B cell (primary cell): Measurements from ENCODE around the gene PCSK6. TPM values are rescaled to one million over a fixed set of nuclear protein-coding genes. Genes with fewer than 3 reads are reported as not detected.

Experiments
- ATAC-seq: fragments of 200-7000 bp; cut with Tn5 transposase; one replicate; pipeline ENCODE4 v1.10.0; 2021; ENCODE audit warnings: low read depth, mild to moderate bottlenecking, moderate number of reproducible peaks, moderate library complexity
- CTCF ChIA-PET: fragments of 350-600 bp; sonication (Branson Sonifier 250); formaldehyde crosslinking; loops from one replicate; lab custom pipeline; 2021; ENCODE audit warnings: antibody characterized with exemption, inconsistent platforms; lab: Charles Lee
- POLR2A ChIA-PET: fragments of 350-600 bp; sonication (Branson Sonifier 250); formaldehyde crosslinking; loops from one replicate; lab custom pipeline; 2021; ENCODE audit warnings: antibody characterized with exemption; lab: Charles Lee
- DNase-seq: peaks from one replicate; pipeline ENCODE4 v3.0.0; 2013
- H2AFZ ChIP-seq: 2 replicates; pipeline ENCODE4 v1.6.1; 2012; ENCODE audit warnings: mild to moderate bottlenecking, low read depth, low read length; ENCODE audit not compliant: insufficient read depth, poor library complexity, severe bottlenecking
- H3K27ac ChIP-seq, 2 donors: 1 replicate in 1 of 2; 2 replicates in 1 of 2; pipeline ENCODE4 v1.5.1; 2012 to 2013; ENCODE audit warnings: low read length in 2 of 2, mild to moderate bottlenecking in 2 of 2, moderate library complexity in 1 of 2
- H3K27me3 ChIP-seq, 4 experiments: fragments of 200-600 bp in 1 of 4; sonication (generic) in 1 of 4; replicated peaks in 1 of 4; 1 replicate in 2 of 4; 2 replicates in 2 of 4; pipeline versions ENCODE4 v1.6.1 to v1.7.0; 2013 to 2016; ENCODE audit warnings: low read length in 3 of 4, mild to moderate bottlenecking in 2 of 4, mixed read lengths in 1 of 4, moderate library complexity in 1 of 4; ENCODE audit not compliant: insufficient read depth in 4 of 4, control insufficient read depth in 3 of 4; ENCODE audit errors: control extremely low read depth in 1 of 4
- H3K36me3 ChIP-seq, 2 experiments: replicated peaks in 1 of 2; 1 replicate in 1 of 2; 2 replicates in 1 of 2; pipeline versions ENCODE4 v1.6.1 to v1.7.1; 2013; ENCODE audit warnings: low read length in 1 of 2; ENCODE audit not compliant: insufficient read depth in 2 of 2, control insufficient read depth in 1 of 2; ENCODE audit errors: control extremely low read depth in 1 of 2, extremely low read depth in 1 of 2
- H3K4me1 ChIP-seq, 2 donors: fragments of 200-600 bp in 1 of 2; sonication (generic) in 1 of 2; 1 replicate in 1 of 2; 2 replicates in 1 of 2; pipeline versions ENCODE4 v1.5.1 to v1.6.1; 2013 to 2017; ENCODE audit warnings: low read length in 2 of 2; ENCODE audit not compliant: control insufficient read depth in 2 of 2, insufficient read depth in 2 of 2
- H3K4me2 ChIP-seq: replicated peaks from 2 replicates; pipeline ENCODE3; 2012; ENCODE audit warnings: mild to moderate bottlenecking, low read depth, low read length; ENCODE audit not compliant: poor library complexity, severe bottlenecking
- H3K4me3 ChIP-seq, 5 experiments: fragments of 200-600 bp in 1 of 5; sonication (generic) in 1 of 5; 1 replicate in 3 of 5; 2 replicates in 2 of 5; pipeline versions ENCODE4 v1.5.1 to v1.7.0; 2011 to 2016; ENCODE audit warnings: low read length in 4 of 5, mild to moderate bottlenecking in 4 of 5, low read depth in 2 of 5, control low read depth in 1 of 5, moderate library complexity in 1 of 5; ENCODE audit not compliant: insufficient read depth in 1 of 5; ENCODE audit errors: control extremely low read depth in 1 of 5, extremely low read depth in 1 of 5
- H3K79me2 ChIP-seq: fragments of 200-600 bp; sonication (generic); one replicate; pipeline ENCODE4 v1.6.0; 2016; ENCODE audit warnings: low read length; ENCODE audit not compliant: control insufficient read depth, insufficient read depth
- H3K9ac ChIP-seq: fragments of 200-600 bp; sonication (generic); 2 replicates; pipeline ENCODE4 v1.6.1; 2017; ENCODE audit warnings: mild to moderate bottlenecking, low read length, moderate library complexity
- H3K9me3 ChIP-seq, 3 donors: one replicate each; pipeline versions ENCODE4 v1.6.1 to v1.7.1; 2013; ENCODE audit warnings: low read length in 2 of 3; ENCODE audit not compliant: control insufficient read depth in 2 of 3, insufficient read depth in 1 of 3; ENCODE audit errors: control extremely low read depth in 1 of 3
- H4K20me1 ChIP-seq: 2 replicates; pipeline ENCODE4 v1.6.0; 2012; ENCODE audit warnings: mild to moderate bottlenecking, low read length; ENCODE audit not compliant: insufficient read depth, control insufficient read depth, poor library complexity, severe bottlenecking
- H3K27ac Mint-ChIP-seq: one replicate; pipeline ENCODE4 v1.8.0; 2021; ENCODE audit warnings: mixed read lengths
- H3K27me3 Mint-ChIP-seq: one replicate; pipeline ENCODE4 v1.8.0; 2021; ENCODE audit warnings: mixed read lengths
- H3K4me1 Mint-ChIP-seq: one replicate; pipeline ENCODE4 v1.8.0; 2021; ENCODE audit warnings: mixed read lengths
- H3K4me3 Mint-ChIP-seq: one replicate; pipeline ENCODE4 v1.8.0; 2021; ENCODE audit warnings: mixed read lengths
- H3K9me3 Mint-ChIP-seq: one replicate; pipeline ENCODE4 v1.8.0; 2022; ENCODE audit warnings: mixed read lengths; ENCODE audit not compliant: insufficient read depth
- EZH2 ChIP-seq: IDR thresholded peaks from 2 replicates; pipeline ENCODE4 v1.6.1; 2012; ENCODE audit warnings: borderline replicate concordance, low read depth, mild to moderate bottlenecking, moderate library complexity, low read length; ENCODE audit not compliant: insufficient read depth, poor library complexity, severe bottlenecking
- WGBS: methylation state at CpG from one replicate; pipeline ENCODE4 v1.1.5; 2013; ENCODE audit warnings: missing lambda C conversion rate; ENCODE audit not compliant: insufficient coverage; 5-methylcytosine and 5-hydroxymethylcytosine counted together
- intact Hi-C: fragments of 100-400 bp; cut with micrococcal nuclease; formaldehyde crosslinking; loops from one replicate; pipeline ENCODE4 v1.10.0; 2022
- polyA plus RNA-seq: library from polyadenylated mRNA; depleted of rRNA; stranded (reverse); fragments of >200 nt; gene quantifications from 2 replicates; pipeline ENCODE4 v1.2.3, GENCODE V29; 2012
- total RNA-seq, 2 donors: library from RNA; stranded (reverse); fragments of 120-200 nt in 1 of 2; gene quantifications; 1 replicate in 1 of 2; 2 replicates in 1 of 2; pipeline versions ENCODE4 v1.2.3 to v1.2.4, GENCODE V29; 2013 to 2022
- TF ChIP-seq, protein P1 (sequence below): fragments of 200-600 bp; IDR thresholded peaks from one replicate; pipeline ENCODE4 v1.8.0; 2022; ENCODE audit warnings: antibody characterized with exemption, mild to moderate bottlenecking

Gene PCSK6
- total and polyA plus RNA-seq, 2 donors (not counting 1 experiment from before 2014, with no cell fraction given), result 0.66 to 1.6 TPM

DNA sequence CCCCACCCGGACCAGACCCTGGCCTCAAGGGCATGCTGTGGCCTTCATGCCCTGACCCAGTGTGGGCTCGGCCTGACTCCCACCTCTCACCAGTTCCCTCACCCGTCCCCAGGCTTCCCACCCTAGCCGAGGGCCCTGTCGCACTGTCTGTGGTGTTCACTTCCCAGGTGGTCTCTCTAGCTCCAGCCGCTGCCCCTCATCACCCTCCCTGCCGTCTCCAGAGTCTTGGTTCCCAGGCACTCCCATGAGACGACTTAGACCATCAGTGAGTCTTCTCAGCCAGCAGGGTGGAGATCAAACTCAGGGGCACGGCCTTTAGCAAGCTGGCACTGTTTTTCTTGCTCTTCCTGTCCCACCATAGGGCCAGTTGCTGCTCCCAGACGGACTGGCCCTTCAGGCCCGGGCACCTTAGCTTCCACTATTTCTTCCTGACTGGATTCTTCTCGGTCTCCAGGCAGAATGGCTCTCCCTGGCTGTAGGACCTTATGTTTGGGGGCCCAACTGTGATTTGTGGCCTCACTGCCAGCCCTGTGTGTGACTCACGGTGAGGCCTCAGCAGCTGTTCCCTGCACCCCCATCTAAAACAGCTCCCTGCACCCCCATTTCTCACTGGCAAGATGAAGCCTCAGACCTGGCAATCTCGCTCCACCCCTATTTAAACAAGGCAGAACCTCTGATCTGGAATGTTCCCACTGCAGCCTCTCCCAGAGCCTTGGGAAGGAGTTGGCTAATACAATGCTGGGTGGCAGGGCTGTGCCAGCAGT lies 9.4 kb upstream of the PCSK6 start:
- Histone ChIP-seq H4K20me1 (no peaks in the 10 kb centered on the region), H3K79me2 (no peaks in the 10 kb centered on the region), H3K9ac (no peak overlapping the region), H3K4me3 (no peak overlapping the region), H3K27me3 (peaks cover 0 to 45% (median 4%) of the 10 kb centered on the region in 4 experiments), H3K4me1 (peaks cover 22 to 23% of the 10 kb centered on the region in 2 donors), H3K27ac (no peak overlapping the region), H3K36me3 (no peaks in the 10 kb centered on the region), H3K4me2 (no peak overlapping the region), H2AFZ (no peak overlapping the region), H3K9me3 (peaks cover 0 to 8% (median 0%) of the 10 kb centered on the region in 3 donors)
- ATAC-seq (no peak), DNase-seq (no peak)
- WGBS, result 87% methylated on average over 13 of the region's 14 CpGs
- Mint-ChIP-seq H3K9me3 (no peaks in the 10 kb centered on the region), H3K4me3 (no peak overlapping the region), H3K27me3 (peaks cover 55% of the 10 kb centered on the region), H3K27ac (no peak overlapping the region), H3K4me1 (peaks cover 33% of the 10 kb centered on the region)
- ChIA-PET CTCF (interaction anchor here (0.7 kb wide), 1 partner anchor 199 kb away, joined by 3 read pairs; no protein-coding TSS in a partner anchor), POLR2A (no interaction called here)
- no peak for TF ChIP-seq EZH2
- TF ChIP-seq, protein P1, sequence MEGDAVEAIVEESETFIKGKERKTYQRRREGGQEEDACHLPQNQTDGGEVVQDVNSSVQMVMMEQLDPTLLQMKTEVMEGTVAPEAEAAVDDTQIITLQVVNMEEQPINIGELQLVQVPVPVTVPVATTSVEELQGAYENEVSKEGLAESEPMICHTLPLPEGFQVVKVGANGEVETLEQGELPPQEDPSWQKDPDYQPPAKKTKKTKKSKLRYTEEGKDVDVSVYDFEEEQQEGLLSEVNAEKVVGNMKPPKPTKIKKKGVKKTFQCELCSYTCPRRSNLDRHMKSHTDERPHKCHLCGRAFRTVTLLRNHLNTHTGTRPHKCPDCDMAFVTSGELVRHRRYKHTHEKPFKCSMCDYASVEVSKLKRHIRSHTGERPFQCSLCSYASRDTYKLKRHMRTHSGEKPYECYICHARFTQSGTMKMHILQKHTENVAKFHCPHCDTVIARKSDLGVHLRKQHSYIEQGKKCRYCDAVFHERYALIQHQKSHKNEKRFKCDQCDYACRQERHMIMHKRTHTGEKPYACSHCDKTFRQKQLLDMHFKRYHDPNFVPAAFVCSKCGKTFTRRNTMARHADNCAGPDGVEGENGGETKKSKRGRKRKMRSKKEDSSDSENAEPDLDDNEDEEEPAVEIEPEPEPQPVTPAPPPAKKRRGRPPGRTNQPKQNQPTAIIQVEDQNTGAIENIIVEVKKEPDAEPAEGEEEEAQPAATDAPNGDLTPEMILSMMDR, result no peak
- intact Hi-C loops, result no loop called here

DNA sequence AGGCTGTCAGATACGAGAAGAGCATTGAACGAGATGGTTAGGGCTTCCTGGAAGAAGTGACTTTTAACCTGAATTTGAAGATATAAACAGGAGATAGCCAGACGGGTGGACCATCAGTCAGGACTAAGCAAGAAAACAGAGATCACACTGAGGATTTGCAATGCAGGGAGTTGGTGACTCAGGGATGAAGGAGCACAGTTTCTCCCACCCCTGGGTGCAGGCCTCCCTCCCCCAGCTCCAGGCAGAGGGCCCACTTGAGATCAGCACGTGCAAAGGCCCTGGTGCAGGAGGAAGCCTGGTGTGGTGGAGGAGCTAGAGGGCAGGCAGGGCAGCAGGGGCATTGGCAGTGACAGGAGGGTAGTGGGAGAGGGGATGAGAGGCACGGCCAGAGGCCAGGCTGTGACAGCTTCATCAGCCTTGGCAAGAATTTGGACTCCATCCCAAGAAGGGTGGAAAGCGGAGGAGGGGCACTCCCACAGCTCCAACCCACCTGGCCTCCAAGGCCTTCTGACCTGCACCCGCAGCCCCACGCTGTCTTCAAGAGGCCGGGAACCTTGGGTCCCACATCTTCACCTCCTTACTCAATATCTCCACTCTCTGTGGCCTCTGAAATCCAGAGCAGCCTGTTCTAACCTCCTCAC lies 8.7 kb upstream of the PCSK6 start:
- H3K4me3 ChIP-seq, result no peak overlapping the region
- H3K27me3 Mint-ChIP-seq, result peaks cover 51% of the 10 kb centered on the region
- CTCF ChIA-PET, result no interaction called here
- H3K27me3 ChIP-seq, result peaks cover 0 to 45% (median 4%) of the 10 kb centered on the region in 4 experiments
- no peak for DNase-seq
- no peak overlapping the region for H3K27ac ChIP-seq
- H3K9me3 Mint-ChIP-seq, result no peaks in the 10 kb centered on the region
- 94% methylated on average over 6 of the region's 9 CpGs for WGBS
- no peak overlapping the region for H3K4me2 ChIP-seq
- H2AFZ ChIP-seq, result no peak overlapping the region
- H3K4me1 Mint-ChIP-seq, result peaks cover 33% of the 10 kb centered on the region
- TF ChIP-seq, protein P1, result no peak
- TF ChIP-seq EZH2, result no peak
- H3K27ac Mint-ChIP-seq, result no peak overlapping the region
- peaks cover 22 to 23% of the 10 kb centered on the region in 2 donors for H3K4me1 ChIP-seq
- no peaks in the 10 kb centered on the region for H3K79me2 ChIP-seq
- H3K36me3 ChIP-seq, result no peaks in the 10 kb centered on the region
- H3K9ac ChIP-seq, result no peak overlapping the region
- peaks cover 0 to 8% (median 0%) of the 10 kb centered on the region in 3 donors for H3K9me3 ChIP-seq
- no peaks in the 10 kb centered on the region for H4K20me1 ChIP-seq
- POLR2A ChIA-PET, result no interaction called here
- intact Hi-C loops, result no loop called here
- no peak overlapping the region for H3K4me3 Mint-ChIP-seq
- no peak for ATAC-seq
